Gastroesophageal sphincter (tissue), 4 donors: ENCODE results near the gene LAG3. TPM values are rescaled to one million over a fixed set of nuclear protein-coding genes. Genes with fewer than 3 reads are reported as not detected.

Experiments
- ATAC-seq: fragments of 150-250 bp; one replicate; pipeline ENCODE4 v1.9.1; 2016; ENCODE audit warnings: mild to moderate bottlenecking, moderate library complexity
- H3K27ac ChIP-seq, 4 donors: fragments of 200-600 bp; sonication (generic) in 3 of 4; 1 replicate in 3 of 4; 2 replicates in 1 of 4; pipeline ENCODE4 v1.5.1; 2016 to 2019
- H3K27me3 ChIP-seq: fragments of 200-600 bp; sonication (generic); one replicate; pipeline ENCODE4 v1.5.1; 2019
- H3K36me3 ChIP-seq, 2 donors: fragments of 200-600 bp; sonication (generic); one replicate each; pipeline ENCODE4 v1.5.1; 2019; ENCODE audit warnings: control low read depth in 1 of 2
- H3K4me1 ChIP-seq, 3 donors: fragments of 200-600 bp; sonication (generic); 1 replicate in 2 of 3; 2 replicates in 1 of 3; pipeline ENCODE4 v1.5.1; 2016 to 2019; ENCODE audit warnings: control low read depth in 2 of 3
- H3K4me3 ChIP-seq, 2 donors: fragments of 200-600 bp; sonication (generic); one replicate each; pipeline ENCODE4 v1.5.1; 2019; ENCODE audit warnings: mild to moderate bottlenecking in 1 of 2, moderate library complexity in 1 of 2
- H3K9me3 ChIP-seq, 3 donors: fragments of 200-600 bp; sonication (generic); one replicate each; pipeline ENCODE4 v1.5.1; 2017 to 2019; ENCODE audit warnings: control low read depth in 2 of 3
- EP300 ChIP-seq: sonication (generic); formaldehyde crosslinking; IDR thresholded peaks from one replicate; pipeline ENCODE4 v1.6.1; 2017; ENCODE audit warnings: antibody characterized with exemption, mild to moderate bottlenecking
- POLR2A ChIP-seq, 2 donors: fragments of 450-650 bp; IDR thresholded peaks; one replicate each; pipeline ENCODE4 v1.6.1; 2017; ENCODE audit warnings: antibody characterized with exemption in 2 of 2, mild to moderate bottlenecking in 2 of 2, moderate library complexity in 1 of 2
- POLR2AphosphoS5 ChIP-seq: sonication (generic); formaldehyde crosslinking; IDR thresholded peaks from one replicate; pipeline ENCODE4 v1.6.1; 2017; ENCODE audit warnings: antibody characterized with exemption
- WGBS, 2 donors: methylation state at CpG; one replicate each; pipeline ENCODE4 v1.1.5; 2018; ENCODE audit warnings: low coverage in 1 of 2; 5-methylcytosine and 5-hydroxymethylcytosine counted together
- total RNA-seq, 4 donors: library from RNA; depleted of rRNA; stranded (reverse); fragments of >200 nt; gene quantifications; one replicate each; pipeline ENCODE4 v1.1.0, GENCODE V29; 2016
- TF ChIP-seq, protein P1 (sequence below), 4 experiments: fragments of 200-600 bp in 2 of 4; fragments of 450-650 bp in 2 of 4; sonication (generic) in 1 of 4; IDR thresholded peaks; one replicate each; pipeline ENCODE4 v1.5.1; 2017 to 2019; ENCODE audit warnings: antibody characterized with exemption in 4 of 4, mild to moderate bottlenecking in 2 of 4, moderate library complexity in 2 of 4

LAG3 gene
- total RNA-seq, 4 donors from 2014 or later: 0.30 to 3.0 (median 1.9) TPM

DNA sequence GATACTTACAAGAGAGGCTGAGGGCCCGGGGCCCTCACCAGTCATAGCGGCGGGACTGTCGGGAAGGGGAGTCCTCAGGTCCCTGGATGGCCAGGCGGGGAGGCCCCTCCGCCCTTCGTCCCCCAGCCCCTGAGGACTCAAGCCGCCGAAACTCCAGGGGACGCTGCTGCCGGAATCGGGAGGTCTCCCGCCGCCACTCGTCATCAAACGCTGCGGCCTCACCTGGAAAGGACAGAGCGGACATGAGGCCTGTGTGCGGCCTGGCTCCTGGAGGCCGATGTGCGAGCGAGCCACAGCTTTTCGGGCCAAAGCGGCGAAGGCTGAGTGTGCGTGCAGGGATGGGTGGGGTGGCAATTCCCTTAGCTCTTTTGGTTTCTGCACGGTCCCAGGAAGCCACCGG lies 23.6 kb upstream of the LAG3 start:
- WGBS, 2 donors: 70% methylated on average over 2 of the region's 28 CpGs; no CpG with 5 or more reads in 1 of the 2 donors
- H3K36me3 ChIP-seq: peaks cover 0 to 62% of the 10 kb centered on the region in 2 donors

DNA sequence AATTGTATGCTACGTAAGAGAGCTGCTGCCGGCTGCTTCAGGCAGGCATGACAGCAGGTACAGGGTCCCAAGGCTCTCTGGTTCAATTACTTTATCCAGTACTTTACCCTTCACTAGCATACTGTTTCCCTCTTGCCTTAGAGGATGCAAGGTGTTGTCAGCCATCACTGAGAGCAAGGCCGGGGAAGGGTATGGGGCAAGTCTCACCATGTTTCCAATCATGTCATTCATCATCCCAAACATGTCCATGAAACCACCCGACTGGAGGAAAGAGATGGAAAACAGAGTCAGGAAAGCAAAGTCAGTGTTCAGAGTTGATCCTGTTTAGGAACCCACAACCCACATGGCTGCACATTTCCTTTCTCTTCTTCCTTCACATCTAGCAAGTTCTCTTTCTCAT lies 21.8 kb upstream of the LAG3 start:
- WGBS, 2 donors: 41 to 59% methylated on average over 2 to 4 of the region's 4 CpGs
- H3K9me3 ChIP-seq: no peaks in the 10 kb centered on the region
- ATAC-seq: no peak
- no peak overlapping the region for H3K27ac ChIP-seq
- peaks cover 0 to 44% (median 10%) of the 10 kb centered on the region in 3 donors for H3K4me1 ChIP-seq
- no peaks in the 10 kb centered on the region for H3K27me3 ChIP-seq
- TF ChIP-seq, protein P1, sequence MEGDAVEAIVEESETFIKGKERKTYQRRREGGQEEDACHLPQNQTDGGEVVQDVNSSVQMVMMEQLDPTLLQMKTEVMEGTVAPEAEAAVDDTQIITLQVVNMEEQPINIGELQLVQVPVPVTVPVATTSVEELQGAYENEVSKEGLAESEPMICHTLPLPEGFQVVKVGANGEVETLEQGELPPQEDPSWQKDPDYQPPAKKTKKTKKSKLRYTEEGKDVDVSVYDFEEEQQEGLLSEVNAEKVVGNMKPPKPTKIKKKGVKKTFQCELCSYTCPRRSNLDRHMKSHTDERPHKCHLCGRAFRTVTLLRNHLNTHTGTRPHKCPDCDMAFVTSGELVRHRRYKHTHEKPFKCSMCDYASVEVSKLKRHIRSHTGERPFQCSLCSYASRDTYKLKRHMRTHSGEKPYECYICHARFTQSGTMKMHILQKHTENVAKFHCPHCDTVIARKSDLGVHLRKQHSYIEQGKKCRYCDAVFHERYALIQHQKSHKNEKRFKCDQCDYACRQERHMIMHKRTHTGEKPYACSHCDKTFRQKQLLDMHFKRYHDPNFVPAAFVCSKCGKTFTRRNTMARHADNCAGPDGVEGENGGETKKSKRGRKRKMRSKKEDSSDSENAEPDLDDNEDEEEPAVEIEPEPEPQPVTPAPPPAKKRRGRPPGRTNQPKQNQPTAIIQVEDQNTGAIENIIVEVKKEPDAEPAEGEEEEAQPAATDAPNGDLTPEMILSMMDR (IDR thresholded peaks at IDR 0.05): no peak
- TF ChIP-seq POLR2AphosphoS5: no peak
- TF ChIP-seq EP300: no peak
- TF ChIP-seq POLR2A (IDR thresholded peaks at IDR 0.05): no peak
- H3K4me3 ChIP-seq: no peak overlapping the region
- H3K36me3 ChIP-seq: peaks cover 0 to 62% of the 10 kb centered on the region in 2 donors

More for the DNA sequence above, 23.6 kb upstream of the LAG3 start:
- H3K4me3 ChIP-seq: no peak overlapping the region
- no peaks in the 10 kb centered on the region for H3K9me3 ChIP-seq
- peaks cover 0 to 31% (median 8%) of the 10 kb centered on the region in 3 donors for H3K4me1 ChIP-seq
- ATAC-seq: no peak
- TF ChIP-seq EP300 (no peak), POLR2AphosphoS5 (no peak), POLR2A (IDR thresholded peaks at IDR 0.05) (no peak)
- TF ChIP-seq, protein P1 (IDR thresholded peaks at IDR 0.05): no peak
- H3K27ac ChIP-seq: no peak overlapping the region
- H3K27me3 ChIP-seq: no peaks in the 10 kb centered on the region

DNA sequence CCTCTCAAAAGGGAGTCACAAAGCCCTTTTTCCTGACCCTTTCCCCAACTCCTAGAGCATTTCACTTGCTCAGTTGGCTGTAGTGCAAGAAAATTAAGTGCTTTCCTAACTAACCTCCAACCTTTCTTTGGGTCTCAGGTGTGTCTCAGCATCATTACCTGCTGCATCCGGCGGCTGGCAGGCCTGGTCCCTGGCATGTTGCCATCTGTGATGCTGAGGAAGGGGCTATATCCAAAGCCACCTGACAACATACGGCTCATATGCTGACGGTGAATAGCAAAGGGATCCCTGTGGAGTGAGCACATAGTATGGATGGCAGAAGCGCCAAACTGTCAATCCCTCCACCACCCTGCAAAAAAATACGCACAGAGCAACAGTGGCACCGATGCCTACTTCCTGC lies 20.6 kb upstream of the LAG3 start:
- H3K4me1 ChIP-seq: peaks cover 0 to 44% (median 10%) of the 10 kb centered on the region in 3 donors
- no peaks in the 10 kb centered on the region for H3K27me3 ChIP-seq
- WGBS, 2 donors: 80% methylated on average over 4 of the region's 7 CpGs; no CpG with 5 or more reads in 1 of the 2 donors
- no peaks in the 10 kb centered on the region for H3K9me3 ChIP-seq
- TF ChIP-seq POLR2A (IDR thresholded peaks at IDR 0.05) (no peak), POLR2AphosphoS5 (no peak), EP300 (no peak)
- TF ChIP-seq, protein P1 (IDR thresholded peaks at IDR 0.05): no peak
- ATAC-seq: no peak
- H3K27ac ChIP-seq: peak overlapping the region; percentile 94 to 99 (median 96)
- peaks cover 0 to 53% of the 10 kb centered on the region in 2 donors for H3K36me3 ChIP-seq
- peak overlapping the region in 1 of 2 donors; percentile 96 for H3K4me3 ChIP-seq

DNA sequence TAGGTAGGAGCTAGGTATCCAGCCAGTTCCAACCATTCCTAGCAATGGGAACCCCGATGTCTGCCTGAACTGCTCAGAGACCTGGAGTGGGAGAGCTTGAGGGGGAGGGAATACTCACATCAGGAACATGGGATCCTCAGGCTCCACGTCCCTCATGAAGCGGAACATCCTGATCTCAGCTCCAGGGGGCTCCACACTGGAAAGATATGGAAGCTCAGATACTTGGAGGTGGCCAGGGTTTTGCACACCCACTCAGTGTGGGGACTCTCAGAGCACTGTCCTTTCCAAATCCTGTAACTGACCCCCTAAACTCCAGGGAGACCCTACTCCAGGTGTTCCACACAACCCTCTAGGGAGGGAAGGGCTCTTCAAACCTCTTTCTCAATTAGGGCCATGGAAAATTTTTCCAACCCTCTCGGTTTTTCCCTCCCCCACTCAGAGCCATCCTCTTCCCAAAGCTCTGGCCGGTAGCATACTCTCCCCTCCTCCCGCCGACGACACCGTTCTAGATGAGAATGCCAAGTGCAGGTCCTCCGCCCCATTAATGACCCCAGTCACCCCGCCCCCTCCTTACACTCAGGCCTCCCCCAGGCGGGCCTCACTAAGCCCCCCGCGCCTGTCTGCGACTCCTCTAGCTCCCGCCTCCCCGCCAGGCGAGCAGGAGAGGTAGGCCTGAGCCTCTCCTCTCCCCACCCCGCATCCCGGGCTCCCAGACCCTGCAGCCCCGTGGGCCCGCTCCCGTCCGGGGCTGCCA lies 20.0 kb upstream of the LAG3 start:
- no peak for ATAC-seq
- Histone ChIP-seq H3K4me1 (peaks cover 0 to 44% (median 10%) of the 10 kb centered on the region in 3 donors), H3K27me3 (no peaks in the 10 kb centered on the region), H3K36me3 (peaks cover 0 to 47% of the 10 kb centered on the region in 2 donors), H3K4me3 (peak overlapping the region; percentile 80 to 96), H3K27ac (peak overlapping the region; percentile 94 to 99 (median 96)), H3K9me3 (no peaks in the 10 kb centered on the region)
- 4 to 5% methylated on average over 4 to 9 of the region's 24 CpGs for WGBS, 2 donors
- TF ChIP-seq, protein P1 (IDR thresholded peaks at IDR 0.05): peak in 3 of 4 experiments; percentile 23 to 36 (median 28)
- TF ChIP-seq POLR2AphosphoS5: no peak
